ENCODE measurements around the gene DUSP5. TPM values are rescaled to one million over a fixed set of nuclear protein-coding genes. Genes with fewer than 3 reads are reported as not detected.

DUSP5 gene
- total RNA-seq, 1 experiment from 2014 or later = 106 TPM

DNA sequence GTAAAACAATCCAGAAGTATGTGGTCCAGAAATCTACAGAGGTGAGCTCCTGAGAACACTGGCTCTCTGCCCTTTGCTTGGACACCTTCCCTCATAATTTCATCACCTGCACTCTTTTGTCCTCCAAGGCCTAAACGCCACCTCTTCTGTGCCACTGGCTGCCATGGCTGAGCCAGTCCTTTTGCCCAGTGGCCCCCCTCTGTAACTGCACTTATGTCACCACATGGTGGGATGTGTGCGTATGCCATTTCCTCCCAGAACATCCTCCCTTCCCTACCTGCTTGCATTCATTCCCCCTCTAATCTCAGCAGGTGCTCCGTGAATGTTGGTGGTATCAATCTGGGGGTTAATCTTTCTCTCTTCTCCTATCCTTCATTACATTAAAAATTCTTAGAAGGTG lies 17.3 kb upstream of the DUSP5 start:
- ChIA-PET POLR2A (interaction anchor here (0.6 kb wide), 1 partner anchor 73 kb away, joined by 4 read pairs; no protein-coding TSS in a partner anchor), CTCF (interaction anchor here (0.6 to 1.3 kb wide), 2 partner anchors 11 to 19 kb away, joined by 3 to 4 read pairs; no protein-coding TSS in a partner anchor)
- Mint-ChIP-seq H3K4me3 (ENCODE audit: unreplicated experiment) (no peak overlapping the region), H3K27ac (ENCODE audit: low read depth, unreplicated experiment) (no peak overlapping the region), H3K27me3 (ENCODE audit: insufficient read depth, unreplicated experiment) (no peaks in the 10 kb centered on the region), H3K4me1 (ENCODE audit: insufficient read depth, unreplicated experiment) (peaks cover 11% of the 10 kb centered on the region), H3K9me3 (ENCODE audit: unreplicated experiment) (no peaks in the 10 kb centered on the region), H3K36me3 (ENCODE audit: insufficient read depth, unreplicated experiment) (peaks cover 5% of the 10 kb centered on the region)
- TF ChIP-seq, protein P1, sequence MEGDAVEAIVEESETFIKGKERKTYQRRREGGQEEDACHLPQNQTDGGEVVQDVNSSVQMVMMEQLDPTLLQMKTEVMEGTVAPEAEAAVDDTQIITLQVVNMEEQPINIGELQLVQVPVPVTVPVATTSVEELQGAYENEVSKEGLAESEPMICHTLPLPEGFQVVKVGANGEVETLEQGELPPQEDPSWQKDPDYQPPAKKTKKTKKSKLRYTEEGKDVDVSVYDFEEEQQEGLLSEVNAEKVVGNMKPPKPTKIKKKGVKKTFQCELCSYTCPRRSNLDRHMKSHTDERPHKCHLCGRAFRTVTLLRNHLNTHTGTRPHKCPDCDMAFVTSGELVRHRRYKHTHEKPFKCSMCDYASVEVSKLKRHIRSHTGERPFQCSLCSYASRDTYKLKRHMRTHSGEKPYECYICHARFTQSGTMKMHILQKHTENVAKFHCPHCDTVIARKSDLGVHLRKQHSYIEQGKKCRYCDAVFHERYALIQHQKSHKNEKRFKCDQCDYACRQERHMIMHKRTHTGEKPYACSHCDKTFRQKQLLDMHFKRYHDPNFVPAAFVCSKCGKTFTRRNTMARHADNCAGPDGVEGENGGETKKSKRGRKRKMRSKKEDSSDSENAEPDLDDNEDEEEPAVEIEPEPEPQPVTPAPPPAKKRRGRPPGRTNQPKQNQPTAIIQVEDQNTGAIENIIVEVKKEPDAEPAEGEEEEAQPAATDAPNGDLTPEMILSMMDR (IDR thresholded peaks at IDR 0.05; ENCODE audit: unreplicated experiment) = no peak
- no TSS peak for BruUV-seq (replicated peaks)
- intact Hi-C loops (cut with micrococcal nuclease) = no loop called here
- DNase-seq (ENCODE audit: unreplicated experiment) = no peak

DNA sequence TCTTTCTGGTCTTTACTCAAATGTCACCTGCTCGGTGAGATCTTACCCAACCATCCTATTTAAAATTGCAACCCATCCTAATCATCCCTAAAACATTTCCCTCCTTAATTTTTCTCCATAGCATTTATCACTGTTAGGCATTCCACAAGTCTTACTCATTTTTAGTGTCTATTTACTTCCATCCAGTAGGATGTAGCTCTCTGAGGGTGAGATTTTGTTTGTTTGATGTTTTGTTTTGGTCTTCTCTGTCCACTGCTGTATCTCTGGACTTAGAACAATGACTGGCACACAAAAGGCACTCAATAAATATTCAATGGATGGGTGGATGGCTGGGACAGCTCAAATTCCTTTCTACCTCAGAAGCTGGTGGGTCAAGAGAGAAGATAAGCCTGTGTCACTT lies 15.8 kb upstream of the DUSP5 start:
- H3K36me3 Mint-ChIP-seq (ENCODE audit: insufficient read depth, unreplicated experiment) = peaks cover 2% of the 10 kb centered on the region
- H3K27ac Mint-ChIP-seq (ENCODE audit: low read depth, unreplicated experiment) = no peak overlapping the region
- ChIA-PET POLR2A (no interaction called here), CTCF (interaction anchor here (0.6 to 1.2 kb wide), 2 partner anchors 10 to 174 kb away, joined by 4 read pairs; no protein-coding TSS in a partner anchor)
- BruUV-seq (replicated peaks) = no TSS peak
- intact Hi-C loops (cut with micrococcal nuclease) = no loop called here
- no peaks in the 10 kb centered on the region for H3K27me3 Mint-ChIP-seq (ENCODE audit: insufficient read depth, unreplicated experiment)
- TF ChIP-seq, protein P1 (IDR thresholded peaks at IDR 0.05; ENCODE audit: unreplicated experiment) = no peak
- DNase-seq (ENCODE audit: unreplicated experiment) = no peak
- H3K9me3 Mint-ChIP-seq (ENCODE audit: unreplicated experiment) = no peaks in the 10 kb centered on the region
- no peak overlapping the region for H3K4me3 Mint-ChIP-seq (ENCODE audit: unreplicated experiment)
- H3K4me1 Mint-ChIP-seq (ENCODE audit: insufficient read depth, unreplicated experiment) = peaks cover 11% of the 10 kb centered on the region

DNA sequence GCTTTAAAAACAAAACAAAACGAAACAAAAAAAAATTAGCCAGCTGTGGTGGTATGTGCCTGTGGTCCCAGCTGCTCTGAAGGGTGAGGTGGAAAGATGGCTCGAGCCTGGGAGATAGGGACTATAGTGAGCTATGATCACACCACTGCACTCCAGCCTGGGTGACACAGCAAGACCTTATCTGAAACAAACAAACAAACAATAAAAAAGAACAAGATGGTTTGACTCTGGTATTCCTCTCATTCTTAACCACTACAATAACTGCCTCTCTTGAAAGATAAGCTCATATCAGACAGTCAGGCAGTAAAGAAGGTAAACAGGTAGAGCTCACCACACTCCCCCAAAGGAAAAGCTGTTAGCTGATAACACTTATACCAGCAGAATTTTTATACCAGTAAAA lies 14.1 kb upstream of the DUSP5 start:
- Mint-ChIP-seq H3K9me3 (ENCODE audit: unreplicated experiment) (no peaks in the 10 kb centered on the region), H3K4me3 (ENCODE audit: unreplicated experiment) (no peak overlapping the region), H3K36me3 (ENCODE audit: insufficient read depth, unreplicated experiment) (no peaks in the 10 kb centered on the region), H3K27ac (ENCODE audit: low read depth, unreplicated experiment) (no peak overlapping the region), H3K27me3 (ENCODE audit: insufficient read depth, unreplicated experiment) (no peaks in the 10 kb centered on the region), H3K4me1 (ENCODE audit: insufficient read depth, unreplicated experiment) (peaks cover 19% of the 10 kb centered on the region)
- no peak for DNase-seq (ENCODE audit: unreplicated experiment)
- BruUV-seq (replicated peaks) = no TSS peak
- ChIA-PET CTCF (interaction anchor here (0.6 to 1.2 kb wide), 7 partner anchors 10 to 68 kb away, joined by 3 to 6 read pairs (median 3); no protein-coding TSS in a partner anchor), POLR2A (interaction anchor here (1.2 to 1.5 kb wide), 2 partner anchors 13 to 27 kb away, joined by 3 to 7 read pairs; no protein-coding TSS in a partner anchor)
- intact Hi-C loops (cut with micrococcal nuclease) = no loop called here
- TF ChIP-seq, protein P1 (IDR thresholded peaks at IDR 0.05; ENCODE audit: unreplicated experiment) = no peak

DNA sequence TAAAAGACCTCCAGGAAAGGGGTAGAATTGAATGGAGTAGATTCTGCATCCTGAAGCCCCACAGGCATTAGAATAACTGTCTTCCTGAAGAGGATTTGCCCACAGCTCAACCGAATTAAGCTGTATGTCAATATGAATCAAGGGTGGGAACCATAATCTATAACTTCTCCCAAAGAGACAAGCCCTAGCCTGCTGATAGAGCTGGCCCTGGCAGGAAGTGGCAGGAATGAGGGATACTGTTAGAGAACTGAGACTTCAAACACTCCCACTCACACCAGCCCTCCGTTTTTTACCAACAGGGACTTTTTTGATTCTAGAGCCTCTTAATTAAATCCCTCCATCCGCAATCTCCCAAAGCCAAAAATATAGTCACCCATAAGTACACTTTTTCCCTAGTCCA lies 12.2 kb upstream of the DUSP5 start:
- CTCF ChIA-PET = interaction anchor here (0.7 to 1.0 kb wide), 4 partner anchors 35 to 174 kb away, joined by 3 to 4 read pairs (median 3); partner anchors contain the start of gene SMC3

More for the DNA sequence above, 12.2 kb upstream of the DUSP5 start:
- no TSS peak for BruUV-seq (replicated peaks)
- no peaks in the 10 kb centered on the region for H3K36me3 Mint-ChIP-seq (ENCODE audit: insufficient read depth, unreplicated experiment)
- intact Hi-C loops (cut with micrococcal nuclease) = no loop called here
- POLR2A ChIA-PET = interaction anchor here (0.7 to 1.1 kb wide), 2 partner anchors 11 to 14 kb away, joined by 3 to 6 read pairs; no protein-coding TSS in a partner anchor
- TF ChIP-seq, protein P1 (IDR thresholded peaks at IDR 0.05; ENCODE audit: unreplicated experiment) = no peak
- no peaks in the 10 kb centered on the region for H3K27me3 Mint-ChIP-seq (ENCODE audit: insufficient read depth, unreplicated experiment)
- H3K27ac Mint-ChIP-seq (ENCODE audit: low read depth, unreplicated experiment) = no peak overlapping the region
- H3K4me1 Mint-ChIP-seq (ENCODE audit: insufficient read depth, unreplicated experiment) = peaks cover 19% of the 10 kb centered on the region
- H3K4me3 Mint-ChIP-seq (ENCODE audit: unreplicated experiment) = no peak overlapping the region
- DNase-seq (ENCODE audit: unreplicated experiment) = no peak
- H3K9me3 Mint-ChIP-seq (ENCODE audit: unreplicated experiment) = no peaks in the 10 kb centered on the region
